Measurements from ENCODE around the gene RABGAP1L.

DNA sequence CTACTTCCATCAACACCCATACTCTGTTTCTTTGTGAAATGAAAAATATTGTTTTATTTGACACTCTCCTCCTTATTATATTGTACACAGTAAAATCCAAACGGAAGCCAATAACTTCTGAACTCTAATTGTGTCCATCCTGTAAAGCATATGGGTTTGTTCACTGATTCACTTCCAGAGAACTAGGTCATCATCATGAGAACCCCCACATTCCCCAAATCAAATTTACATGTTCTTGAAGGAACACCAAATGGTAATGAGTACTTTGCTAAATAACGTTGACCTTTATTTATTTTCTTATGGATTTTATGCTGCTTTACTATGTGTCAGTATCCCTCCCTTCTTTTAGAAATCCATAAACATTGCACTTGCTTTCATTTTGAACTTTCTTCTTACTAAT is 627.0 kb downstream of the RABGAP1L start:
- TF ChIP-seq, protein P1, sequence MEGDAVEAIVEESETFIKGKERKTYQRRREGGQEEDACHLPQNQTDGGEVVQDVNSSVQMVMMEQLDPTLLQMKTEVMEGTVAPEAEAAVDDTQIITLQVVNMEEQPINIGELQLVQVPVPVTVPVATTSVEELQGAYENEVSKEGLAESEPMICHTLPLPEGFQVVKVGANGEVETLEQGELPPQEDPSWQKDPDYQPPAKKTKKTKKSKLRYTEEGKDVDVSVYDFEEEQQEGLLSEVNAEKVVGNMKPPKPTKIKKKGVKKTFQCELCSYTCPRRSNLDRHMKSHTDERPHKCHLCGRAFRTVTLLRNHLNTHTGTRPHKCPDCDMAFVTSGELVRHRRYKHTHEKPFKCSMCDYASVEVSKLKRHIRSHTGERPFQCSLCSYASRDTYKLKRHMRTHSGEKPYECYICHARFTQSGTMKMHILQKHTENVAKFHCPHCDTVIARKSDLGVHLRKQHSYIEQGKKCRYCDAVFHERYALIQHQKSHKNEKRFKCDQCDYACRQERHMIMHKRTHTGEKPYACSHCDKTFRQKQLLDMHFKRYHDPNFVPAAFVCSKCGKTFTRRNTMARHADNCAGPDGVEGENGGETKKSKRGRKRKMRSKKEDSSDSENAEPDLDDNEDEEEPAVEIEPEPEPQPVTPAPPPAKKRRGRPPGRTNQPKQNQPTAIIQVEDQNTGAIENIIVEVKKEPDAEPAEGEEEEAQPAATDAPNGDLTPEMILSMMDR (IDR thresholded peaks at IDR 0.05) = no peak
- TF ChIP-seq POLR2A (IDR thresholded peaks at IDR 0.05) (no peak), POLR2AphosphoS5 (IDR thresholded peaks at IDR 0.05) (no peak)
